ENCODE results near the gene NPY5R.

NPY5R gene

GRCh38 chr4:163343604-163344146 lies at the start of gene NPY5R:
NPY5R (plus strand) TSS chr4:163343892; CDS start chr4:163350274, 6,382 bp downstream.
- DNase-seq = no peak

- DNase-seq = no peak
These were observed 48.6 kb upstream of the NPY5R start for GRCh38 chr4:163295138-163295537.

- no peak for DNase-seq
These were observed 43.2 kb upstream of the NPY5R start for GRCh38 chr4:163300445-163300844.

- DNase-seq = no peak
These were observed 40.6 kb upstream of the NPY5R start for GRCh38 chr4:163303069-163303468.

GRCh38 chr4:163309466-163309865 lies 34.2 kb upstream of the NPY5R start:
- no peak for DNase-seq

GRCh38 chr4:163317110-163317509 lies 26.6 kb upstream of the NPY5R start:
- no peak for DNase-seq

- no peak for DNase-seq
These were observed 12.6 kb upstream of the NPY5R start for GRCh38 chr4:163330916-163331628.

GRCh38 chr4:163331629-163332376 lies 11.9 kb upstream of the NPY5R start:
- DNase-seq = no peak

- no peak for DNase-seq
These were observed 10.9 kb upstream of the NPY5R start, which contains the start of gene NPY1R for GRCh38 chr4:163332526-163333406. NPY1R (minus strand) TSS chr4:163332596; CDS start chr4:163326554, 6,042 bp downstream.

GRCh38 chr4:163335384-163335783 lies 8.3 kb upstream of the NPY5R start:
- DNase-seq = no peak

- no peak for DNase-seq
These were observed 744 bp downstream of the NPY5R start for GRCh38 chr4:163344147-163345125.

GRCh38 chr4:163350672-163351071 lies 7.0 kb downstream of the NPY5R start:
- DNase-seq = no peak

GRCh38 chr4:163353054-163353453 lies 9.4 kb downstream of the NPY5R start:
- DNase-seq = no peak

- DNase-seq = no peak
These were observed 12.4 kb downstream of the NPY5R start for GRCh38 chr4:163356104-163356503.

GRCh38 chr4:163367651-163368050 lies 24.0 kb downstream of the NPY5R start:
- DNase-seq = no peak

- no peak for DNase-seq
These were observed 28.3 kb downstream of the NPY5R start for GRCh38 chr4:163372029-163372428.

- DNase-seq = no peak
These were observed 35.0 kb downstream of the NPY5R start for GRCh38 chr4:163378661-163379060.

- DNase-seq = no peak
These were observed 37.0 kb downstream of the NPY5R start for GRCh38 chr4:163380703-163381102.

GRCh38 chr4:163382178-163382869 lies 38.6 kb downstream of the NPY5R start:
- no peak for DNase-seq

GRCh38 chr4:163384434-163384833 lies 40.7 kb downstream of the NPY5R start:
- no peak for DNase-seq

- no peak for DNase-seq
These were observed 41.2 kb downstream of the NPY5R start for GRCh38 chr4:163384926-163385325.
